Ovary (tissue), 3 donors: ENCODE measurements around the gene BNC1.

Experiments used
- EP300 ChIP-seq: sonication (generic); formaldehyde crosslinking; IDR thresholded peaks from one replicate; pipeline ENCODE4 v1.6.1; 2017; ENCODE audit warnings: antibody characterized with exemption
- POLR2A ChIP-seq: fragments of 450-650 bp; IDR thresholded peaks from one replicate; pipeline ENCODE4 v1.6.1; 2017; ENCODE audit warnings: antibody characterized with exemption, mild to moderate bottlenecking, moderate library complexity
- TF ChIP-seq, protein P1 (sequence below), 3 donors: fragments of 450-650 bp in 2 of 3; fragments of 200-600 bp in 1 of 3; IDR thresholded peaks; one replicate each; pipeline versions ENCODE4 v1.5.1 to v1.8.0; 2016 to 2022; ENCODE audit warnings: antibody characterized with exemption in 3 of 3, mild to moderate bottlenecking in 1 of 3
- donor health status: DM: no; HTN: no; CAD: no.

DNA sequence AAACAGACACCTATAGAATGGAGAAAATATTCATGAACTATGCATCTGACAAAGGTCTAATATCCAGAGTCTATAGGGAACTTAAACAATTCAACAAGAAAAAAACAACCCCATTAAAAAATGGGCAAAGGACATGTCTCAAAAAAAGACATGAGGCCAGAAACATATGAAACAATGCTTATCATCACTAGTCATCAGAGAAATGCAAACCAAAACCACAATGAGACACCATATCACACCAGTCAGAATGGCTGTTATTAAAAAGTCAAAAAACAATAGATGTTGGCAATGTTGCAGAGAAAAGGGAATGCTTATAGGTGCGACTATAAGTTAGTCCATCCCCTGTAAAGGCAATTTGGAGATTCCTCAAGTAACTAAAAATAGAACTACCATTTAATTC lies 65.4 kb downstream of the BNC1 start:
- TF ChIP-seq, protein P1, sequence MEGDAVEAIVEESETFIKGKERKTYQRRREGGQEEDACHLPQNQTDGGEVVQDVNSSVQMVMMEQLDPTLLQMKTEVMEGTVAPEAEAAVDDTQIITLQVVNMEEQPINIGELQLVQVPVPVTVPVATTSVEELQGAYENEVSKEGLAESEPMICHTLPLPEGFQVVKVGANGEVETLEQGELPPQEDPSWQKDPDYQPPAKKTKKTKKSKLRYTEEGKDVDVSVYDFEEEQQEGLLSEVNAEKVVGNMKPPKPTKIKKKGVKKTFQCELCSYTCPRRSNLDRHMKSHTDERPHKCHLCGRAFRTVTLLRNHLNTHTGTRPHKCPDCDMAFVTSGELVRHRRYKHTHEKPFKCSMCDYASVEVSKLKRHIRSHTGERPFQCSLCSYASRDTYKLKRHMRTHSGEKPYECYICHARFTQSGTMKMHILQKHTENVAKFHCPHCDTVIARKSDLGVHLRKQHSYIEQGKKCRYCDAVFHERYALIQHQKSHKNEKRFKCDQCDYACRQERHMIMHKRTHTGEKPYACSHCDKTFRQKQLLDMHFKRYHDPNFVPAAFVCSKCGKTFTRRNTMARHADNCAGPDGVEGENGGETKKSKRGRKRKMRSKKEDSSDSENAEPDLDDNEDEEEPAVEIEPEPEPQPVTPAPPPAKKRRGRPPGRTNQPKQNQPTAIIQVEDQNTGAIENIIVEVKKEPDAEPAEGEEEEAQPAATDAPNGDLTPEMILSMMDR (IDR thresholded peaks at IDR 0.05): no peak
- TF ChIP-seq POLR2A (no peak), EP300 (no peak)
